ENCODE data around the gene ZNF197.
"Not testable (repeated sequence)": the region's sequence is repeated elsewhere in the genome, so short reads cannot be mapped to it uniquely, and the experiment has no call there.

The ZNF197 gene

DNA sequence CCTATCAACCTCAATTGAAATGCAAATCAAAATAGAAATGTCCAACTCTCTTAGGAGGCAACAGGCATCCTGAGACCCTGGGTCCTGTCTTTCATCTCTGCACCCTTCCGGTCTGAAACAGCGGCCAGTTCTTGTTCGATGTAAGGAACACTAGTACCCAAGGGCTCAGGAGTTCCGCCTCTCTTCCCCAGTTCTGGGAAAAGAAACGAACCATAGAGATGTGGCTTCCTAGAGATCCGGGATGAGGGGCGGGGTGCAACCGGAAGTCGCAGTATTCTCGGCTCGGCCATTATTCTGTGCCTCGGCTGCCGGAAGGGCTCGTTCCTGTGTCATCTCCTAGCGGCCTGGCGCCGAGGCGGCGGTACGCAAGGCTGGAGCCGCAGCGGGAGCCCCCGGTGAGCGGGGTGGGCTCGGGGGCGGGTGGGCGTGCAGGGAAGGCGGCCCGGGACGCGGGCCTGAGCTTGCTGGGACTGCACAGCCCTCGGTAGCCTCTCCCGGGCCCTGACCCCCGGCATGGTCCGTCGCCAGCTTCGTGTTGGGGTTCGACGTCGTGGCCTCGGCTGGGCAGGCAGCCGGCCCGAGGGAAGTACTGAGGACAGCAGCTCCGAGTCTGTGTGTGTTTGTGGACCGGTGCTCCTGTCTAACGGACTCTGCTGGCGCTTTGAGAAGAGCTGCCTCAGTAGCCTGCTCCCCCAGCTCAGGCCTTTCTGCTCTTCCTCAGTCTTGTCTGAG, at the start of gene ZNF197:
TSS of gene ZNF197 (plus strand) at position 288 of the 732 bp plus-strand sequence. CDS start 4,119 bp downstream, outside the sequence.
- DNase-seq (ENCODE audit: extremely low read depth, low read depth) = peak; percentile 68
- no peak for TF ChIP-seq CTCF (IDR thresholded peaks at IDR 0.05; ENCODE audit: low read depth, low read length)

DNA sequence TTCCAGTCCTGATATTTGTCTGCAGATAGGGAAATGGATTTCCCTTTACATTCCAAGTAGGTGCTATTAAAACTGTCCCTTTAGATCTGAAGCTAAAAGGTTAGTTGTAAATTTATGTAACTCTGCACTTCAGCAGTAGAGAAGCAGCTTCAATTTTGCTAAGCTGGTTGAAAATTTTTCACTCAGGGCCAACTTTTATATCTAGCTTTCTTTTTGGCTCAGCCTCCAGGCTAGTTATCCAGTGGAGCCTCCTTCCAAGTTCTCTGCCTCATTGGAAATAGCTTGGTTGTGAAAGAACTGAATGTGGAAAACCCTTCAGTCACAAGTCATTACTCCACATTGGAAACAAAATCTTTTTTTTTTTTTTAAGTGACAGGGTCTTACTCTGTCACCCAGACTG, 48.2 kb upstream of the ZNF197 start:
- no peak for TF ChIP-seq CTCF (IDR thresholded peaks at IDR 0.05; ENCODE audit: low read depth, low read length)
- no peak for DNase-seq (ENCODE audit: extremely low read depth, low read depth)

DNA sequence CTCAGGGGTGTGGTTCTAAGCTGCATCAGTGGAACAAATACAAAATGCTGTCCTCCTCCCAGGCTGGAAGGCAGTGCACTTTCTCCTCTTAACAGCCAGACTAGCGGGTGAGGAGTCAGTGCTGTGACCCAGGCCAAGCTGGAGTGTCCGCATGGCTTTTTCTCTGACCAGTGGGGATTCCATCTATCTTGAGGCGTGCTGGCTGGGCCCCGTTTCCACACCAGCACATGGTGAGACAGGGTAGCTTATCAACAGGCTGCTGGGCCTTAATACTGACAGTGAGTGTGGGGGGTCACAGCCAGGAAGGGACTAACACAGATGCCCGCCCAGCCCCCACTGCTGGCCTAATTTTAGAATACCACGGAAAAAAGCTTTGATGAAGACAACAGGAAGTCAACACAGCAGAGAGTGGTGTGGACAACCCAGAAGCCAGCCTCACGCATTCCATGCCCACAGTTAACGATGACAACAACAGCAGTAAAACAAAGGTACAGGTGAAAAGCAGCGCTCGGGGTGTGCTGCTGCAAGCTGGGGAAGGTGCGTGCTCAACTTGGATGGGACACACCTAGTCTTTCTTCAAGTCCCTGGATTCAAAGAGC, 47.4 kb upstream of the ZNF197 start:
- DNase-seq (ENCODE audit: extremely low read depth, low read depth) = not testable (repeated sequence)

DNA sequence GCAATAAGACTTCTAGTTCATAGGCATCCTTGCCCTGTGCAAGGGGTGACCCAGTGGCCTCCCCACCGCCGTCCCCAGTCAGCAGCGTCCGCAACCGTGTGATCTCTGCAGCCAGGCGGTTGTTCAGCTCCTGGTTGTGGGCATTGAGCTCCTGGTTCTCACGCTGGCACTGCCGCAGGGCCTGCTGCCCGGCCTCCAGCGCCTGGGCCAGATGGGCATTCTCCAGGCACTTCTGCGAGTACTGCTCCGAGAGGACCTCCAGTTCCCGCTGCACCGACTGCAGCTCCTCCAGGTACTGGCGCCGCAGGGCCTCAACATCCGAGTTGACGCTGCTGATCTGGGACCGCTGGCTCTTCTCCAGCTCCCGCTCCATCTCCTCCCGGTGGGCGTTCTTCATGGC, 46.5 kb upstream of the ZNF197 start:
- DNase-seq (ENCODE audit: extremely low read depth, low read depth) = not testable (repeated sequence)

GRCh38 chr3:44578924-44579515, 45.8 kb upstream of the ZNF197 start:
- DNase-seq (ENCODE audit: extremely low read depth, low read depth) = not testable (repeated sequence)

- not testable (repeated sequence) for DNase-seq (ENCODE audit: extremely low read depth, low read depth)
These were observed 45.1 kb upstream of the ZNF197 start for GRCh38 chr3:44579749-44580148.

- DNase-seq (ENCODE audit: extremely low read depth, low read depth) = not testable (repeated sequence)
These were observed 43.9 kb upstream of the ZNF197 start for GRCh38 chr3:44580971-44581370.

GRCh38 chr3:44584646-44585501, 40.0 kb upstream of the ZNF197 start, which contains the start of gene ZNF660:
TSS of gene ZNF660 (plus strand) at chr3:44584964. CDS start at chr3:44594194, 9,230 bp downstream.
- peak; percentile 29 for DNase-seq (ENCODE audit: extremely low read depth, low read depth)
- no peak for TF ChIP-seq CTCF (IDR thresholded peaks at IDR 0.05; ENCODE audit: low read depth, low read length)

GRCh38 chr3:44596621-44597020, 28.2 kb upstream of the ZNF197 start:
- DNase-seq (ENCODE audit: extremely low read depth, low read depth) = no peak
- no peak for TF ChIP-seq CTCF (IDR thresholded peaks at IDR 0.05; ENCODE audit: low read depth, low read length)
